Suppressor macrophage treated with lipopolysaccharide for 4 hours (primary cell): ENCODE data around the gene SCARB1.

Experiments
- DNase-seq: peaks from one replicate; pipeline ENCODE4 v3.0.0-alpha.2; 2020

Gene SCARB1

DNA sequence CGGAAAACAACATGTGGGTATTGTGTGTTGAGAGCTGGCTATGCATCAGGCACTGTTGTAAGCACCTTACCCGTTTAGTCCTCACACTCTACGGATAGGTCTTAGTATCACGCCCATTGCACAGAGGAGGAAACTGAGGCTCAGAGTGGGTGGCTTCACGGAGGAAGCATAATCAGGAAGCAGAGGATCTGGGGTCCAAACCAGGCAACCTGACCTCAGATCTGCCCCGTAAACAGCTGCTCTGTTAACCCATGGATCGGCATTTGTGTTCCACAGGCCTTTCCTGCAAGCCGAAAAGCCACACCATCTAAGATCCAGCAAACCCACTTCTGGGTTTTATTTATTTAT is 107.9 kb downstream of the SCARB1 start:
- no peak for DNase-seq

DNA sequence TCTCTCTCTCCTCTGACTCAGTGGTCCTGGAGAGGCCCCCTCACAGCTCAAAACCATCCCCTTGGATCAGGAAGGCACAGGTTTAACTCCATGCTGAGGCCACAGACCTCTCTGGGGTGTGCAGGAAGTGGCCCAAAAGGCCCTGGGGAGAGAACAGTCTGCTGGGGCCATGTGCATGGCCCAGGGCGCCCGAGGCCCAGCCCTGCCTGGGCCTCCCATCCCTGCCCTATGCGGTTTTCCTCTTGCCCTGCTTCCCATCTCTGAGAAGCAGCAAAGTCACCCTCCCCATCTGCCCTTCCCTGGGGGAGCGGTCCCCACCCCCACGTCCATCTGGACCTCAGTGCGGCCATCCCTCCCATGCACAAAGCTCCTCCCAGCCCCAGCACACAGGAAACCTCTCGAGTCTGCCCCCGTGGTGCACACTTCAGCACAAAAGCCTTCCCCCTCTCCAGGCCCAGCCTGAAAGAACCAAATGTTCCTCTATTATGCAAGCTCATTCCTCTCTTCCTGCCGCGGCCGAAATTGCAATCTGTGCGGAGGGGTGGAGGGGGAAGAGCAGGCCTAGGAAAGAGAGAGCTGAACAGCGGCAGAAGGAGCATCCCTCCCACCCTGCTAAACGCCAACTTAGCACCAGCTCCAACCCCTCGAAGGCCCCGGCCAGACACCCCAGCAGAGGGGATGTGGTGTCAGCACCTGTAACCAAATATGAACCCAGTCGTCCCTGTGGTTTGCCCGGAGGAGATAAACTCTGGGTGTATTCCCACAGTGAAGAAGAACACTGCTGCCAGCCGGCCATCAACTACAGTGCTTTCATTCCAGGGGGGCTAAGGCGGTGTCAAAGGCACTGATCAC is 108.5 kb downstream of the SCARB1 start:
- DNase-seq, result peak; percentile 88

DNA sequence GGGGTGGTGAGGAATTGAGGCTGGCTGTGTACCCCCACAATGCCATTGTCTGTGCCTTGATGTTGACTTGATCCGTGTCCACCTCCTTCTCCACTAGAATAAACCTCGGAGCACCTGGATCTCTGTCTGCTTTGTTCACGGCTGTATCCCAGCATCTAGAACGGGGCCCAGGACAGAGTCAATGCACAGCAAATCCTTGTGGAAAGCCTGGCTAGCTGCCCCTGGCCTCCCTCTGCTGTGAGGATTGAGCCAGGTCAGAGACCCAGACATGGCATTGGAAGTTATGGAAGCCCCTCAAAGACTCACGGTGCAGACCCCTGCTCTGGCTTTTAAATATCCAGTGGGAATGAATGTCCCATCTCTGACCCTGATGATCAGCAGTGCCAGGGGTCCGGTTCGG is 109.2 kb downstream of the SCARB1 start:
- no peak for DNase-seq

DNA sequence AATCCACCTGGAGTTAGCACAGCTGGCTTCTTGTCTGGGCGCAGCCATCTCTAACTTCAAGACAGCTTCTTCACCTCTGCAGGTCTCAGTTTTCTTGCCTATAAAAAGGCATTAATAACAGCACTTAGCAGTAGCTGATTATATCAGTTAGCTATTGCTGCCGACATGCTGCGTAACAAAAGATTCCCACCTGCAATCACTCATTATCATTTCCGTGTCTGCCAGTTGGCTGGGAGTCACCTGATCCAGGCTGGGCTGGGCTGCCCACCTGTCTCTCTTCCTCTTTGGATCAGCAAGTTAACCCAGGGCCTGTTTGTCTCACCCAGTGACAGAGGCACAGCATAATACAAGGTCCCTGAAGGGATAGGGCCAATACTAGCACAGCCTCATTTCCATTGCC is 109.7 kb downstream of the SCARB1 start:
- no peak for DNase-seq

DNA sequence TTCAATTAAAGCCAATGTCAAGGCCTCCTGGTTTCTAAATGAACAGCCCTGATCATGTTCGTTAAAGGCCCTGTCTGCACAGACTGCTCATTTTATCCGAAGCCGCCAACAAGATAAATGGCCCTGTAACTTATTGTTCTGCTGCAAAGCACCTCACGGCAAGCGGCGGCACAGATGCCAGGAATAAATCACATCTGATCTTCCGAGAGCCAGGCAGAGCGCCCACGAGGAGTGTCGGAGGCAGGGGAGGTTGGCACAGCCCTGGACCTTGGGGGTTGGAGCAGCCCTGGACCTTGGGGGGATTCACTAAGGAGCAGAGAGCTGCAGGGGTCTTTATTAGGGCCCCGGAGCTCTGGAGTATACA is 110.5 kb downstream of the SCARB1 start:
- DNase-seq, result no peak

DNA sequence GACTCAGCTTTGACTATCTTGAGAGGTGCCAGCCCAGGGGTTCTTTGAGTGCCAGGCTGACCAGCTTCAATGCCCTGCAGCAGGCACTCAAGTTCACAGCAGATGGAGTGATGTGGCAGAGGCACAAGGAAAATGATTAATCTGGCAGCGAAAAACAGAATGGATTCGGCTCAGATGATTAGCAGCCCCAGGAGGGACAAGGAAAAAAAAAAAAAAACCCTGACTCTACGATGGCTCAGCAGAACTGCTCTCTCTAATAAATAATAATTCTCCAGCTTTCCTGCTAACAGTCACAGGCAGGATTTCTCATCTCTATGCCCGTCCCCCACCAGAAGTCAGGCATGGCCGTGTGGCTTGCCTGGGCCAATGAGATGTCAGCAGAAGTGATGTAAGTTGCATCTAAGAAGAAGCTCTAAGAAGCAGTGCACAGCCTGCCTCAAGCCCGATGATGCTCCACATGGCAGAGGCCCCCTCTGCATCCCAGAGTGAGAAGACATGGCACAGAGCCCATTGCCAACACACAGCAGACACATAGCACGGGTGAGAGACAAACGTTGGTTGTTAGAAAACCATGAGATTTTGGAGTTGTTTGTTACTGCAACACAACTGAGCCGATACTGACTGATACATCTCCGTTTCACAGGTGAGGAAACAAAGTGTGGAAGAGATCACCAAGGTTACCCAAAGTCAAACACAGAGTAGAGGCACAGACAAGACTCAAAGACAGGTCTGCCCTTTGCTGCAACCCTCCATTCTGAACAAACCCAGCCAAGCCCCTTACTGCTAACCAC is 111.0 kb downstream of the SCARB1 start:
- DNase-seq, result peak; percentile 42

DNA sequence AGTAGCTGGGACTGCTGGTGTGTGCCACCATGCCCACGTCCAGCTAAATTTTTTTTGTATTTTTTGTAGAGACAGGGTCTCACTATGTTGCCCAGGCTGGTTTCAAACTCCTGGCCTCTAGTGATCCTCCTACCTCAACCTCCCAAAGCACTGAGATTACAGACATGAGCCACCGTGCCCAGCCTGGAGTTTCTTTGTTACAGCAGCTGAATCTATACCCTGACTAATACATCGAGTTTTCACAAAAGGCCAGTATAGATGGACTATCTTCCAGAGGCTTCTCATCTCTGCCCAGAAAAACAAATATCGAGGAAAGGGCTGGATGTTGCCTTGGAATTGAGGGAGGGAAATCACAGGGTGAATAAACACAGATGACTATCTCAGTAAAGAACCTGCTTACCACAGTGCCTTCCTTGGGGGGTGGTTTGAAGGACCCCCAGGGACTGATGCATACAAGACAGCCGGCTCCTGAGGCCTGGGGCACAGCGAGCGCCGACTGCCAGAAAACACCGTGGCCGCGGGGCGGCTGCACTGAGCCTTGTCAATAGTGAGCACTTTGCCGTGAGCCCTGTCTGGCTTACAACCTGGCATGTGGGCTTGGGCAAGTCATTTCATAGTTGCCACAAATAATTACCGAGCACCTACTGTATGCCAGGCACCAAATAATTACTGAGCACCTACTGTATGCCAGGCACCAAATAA is 111.9 kb downstream of the SCARB1 start:
- DNase-seq, result no peak

DNA sequence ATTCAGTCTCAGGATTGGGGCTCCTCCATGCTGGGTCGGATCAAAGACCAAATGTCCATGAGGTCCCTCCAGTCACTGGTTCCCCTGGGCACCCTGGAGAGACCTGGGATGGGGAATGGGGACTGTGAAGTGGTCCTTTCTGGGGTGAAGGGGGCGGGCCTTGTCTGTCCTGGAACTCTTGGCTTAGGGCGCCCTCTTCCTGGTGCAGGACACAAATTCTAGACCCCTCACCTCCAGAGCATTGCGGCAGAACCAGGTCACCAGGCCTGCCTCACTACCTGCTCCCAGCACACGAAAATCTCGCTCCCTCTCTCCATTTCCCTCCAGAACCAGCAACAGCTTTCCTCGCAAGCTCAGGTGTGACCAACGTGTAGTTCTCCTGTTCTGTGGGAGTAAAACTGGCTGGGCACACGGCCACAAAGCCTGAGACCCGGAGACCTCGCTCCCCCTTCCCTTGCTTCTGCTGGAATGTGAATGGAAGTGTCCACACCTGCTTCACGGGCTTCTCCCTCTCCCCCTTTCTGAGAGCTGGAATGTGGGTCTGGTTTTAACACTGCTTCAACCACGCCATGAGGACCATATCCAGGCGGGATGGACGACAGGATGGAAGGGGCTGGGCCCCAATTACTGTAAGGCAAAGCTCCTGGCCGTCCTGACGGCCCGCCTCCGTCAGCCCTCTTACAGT is 112.7 kb downstream of the SCARB1 start:
- DNase-seq, result no peak

DNA sequence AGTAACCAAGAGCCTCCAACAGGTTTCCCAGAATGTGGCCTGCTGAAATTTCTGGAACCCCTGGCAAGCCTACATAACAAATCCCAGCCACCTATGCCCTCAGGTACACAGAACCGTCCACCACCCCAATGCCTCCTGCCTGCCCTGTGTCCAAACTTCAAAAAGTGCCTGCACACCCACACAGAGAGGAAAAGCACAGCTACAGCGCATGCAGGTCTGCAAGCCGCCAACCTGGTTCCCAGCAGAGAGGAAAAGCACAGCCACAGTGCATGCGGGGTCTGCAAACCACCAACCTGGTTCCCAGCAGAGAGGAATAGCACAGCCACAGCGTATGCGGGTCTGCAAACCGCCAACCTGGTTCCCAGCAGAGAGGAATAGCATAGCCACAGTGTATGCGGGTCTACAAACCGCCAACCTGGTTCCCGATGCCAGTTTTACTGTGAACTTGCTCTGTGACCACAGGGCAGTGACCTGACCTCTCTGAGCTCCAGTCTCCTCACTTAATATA is 113.5 kb downstream of the SCARB1 start:
- DNase-seq, result no peak

DNA sequence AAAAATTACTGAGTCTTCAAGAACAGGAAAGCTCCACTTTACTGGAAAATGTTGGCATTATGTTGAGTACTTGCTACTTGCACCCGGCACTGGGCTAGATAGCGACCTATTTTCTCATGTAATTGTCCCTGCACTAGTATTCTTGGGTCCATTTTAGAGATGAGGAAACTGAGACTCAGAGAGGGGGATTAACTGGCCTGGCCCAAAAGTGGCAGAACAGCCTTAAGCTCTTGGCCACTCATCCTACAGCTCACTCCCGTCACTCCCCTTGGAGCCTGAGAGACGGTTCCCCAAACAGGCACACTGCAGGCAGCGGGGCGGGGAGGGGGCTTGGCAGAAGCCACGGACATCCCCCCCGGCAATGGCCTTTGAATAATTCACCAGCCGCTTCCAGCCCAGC is 113.9 kb downstream of the SCARB1 start:
- no peak for DNase-seq

DNA sequence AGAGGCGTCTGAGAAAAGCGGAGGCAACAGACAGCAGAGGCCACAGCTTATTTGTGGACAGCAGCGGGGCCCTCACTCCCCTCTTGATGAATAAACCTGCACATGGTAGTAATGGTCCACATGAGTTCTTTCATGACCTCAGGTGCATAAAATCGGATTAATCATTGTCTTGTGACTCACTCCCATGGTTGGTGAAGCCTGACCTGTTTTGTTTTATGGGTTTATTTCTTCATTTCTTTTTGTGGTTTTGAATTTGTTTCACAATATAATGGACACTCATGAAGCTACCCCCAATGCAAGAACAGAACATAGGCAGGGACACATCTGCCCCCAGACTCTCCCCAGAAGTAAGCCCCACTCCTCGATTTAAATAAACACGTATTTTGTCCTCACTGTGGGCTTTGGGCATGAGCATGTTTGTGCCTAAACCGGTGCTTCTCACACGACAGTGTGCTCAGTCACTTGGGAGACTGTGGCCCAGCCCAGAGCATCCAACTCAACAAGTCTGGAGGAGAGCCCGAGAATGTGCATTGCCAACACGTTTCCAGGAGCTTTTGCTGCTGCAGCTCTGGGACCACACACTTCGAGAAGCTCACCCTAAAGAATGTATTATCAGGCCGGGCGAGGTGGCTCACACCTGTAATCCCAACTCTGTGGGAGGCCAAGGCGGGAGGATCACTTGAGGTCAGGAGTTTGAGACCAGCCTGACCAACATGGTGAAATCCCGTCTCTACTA is 116.1 kb downstream of the SCARB1 start:
- peak; percentile 58 for DNase-seq

DNA sequence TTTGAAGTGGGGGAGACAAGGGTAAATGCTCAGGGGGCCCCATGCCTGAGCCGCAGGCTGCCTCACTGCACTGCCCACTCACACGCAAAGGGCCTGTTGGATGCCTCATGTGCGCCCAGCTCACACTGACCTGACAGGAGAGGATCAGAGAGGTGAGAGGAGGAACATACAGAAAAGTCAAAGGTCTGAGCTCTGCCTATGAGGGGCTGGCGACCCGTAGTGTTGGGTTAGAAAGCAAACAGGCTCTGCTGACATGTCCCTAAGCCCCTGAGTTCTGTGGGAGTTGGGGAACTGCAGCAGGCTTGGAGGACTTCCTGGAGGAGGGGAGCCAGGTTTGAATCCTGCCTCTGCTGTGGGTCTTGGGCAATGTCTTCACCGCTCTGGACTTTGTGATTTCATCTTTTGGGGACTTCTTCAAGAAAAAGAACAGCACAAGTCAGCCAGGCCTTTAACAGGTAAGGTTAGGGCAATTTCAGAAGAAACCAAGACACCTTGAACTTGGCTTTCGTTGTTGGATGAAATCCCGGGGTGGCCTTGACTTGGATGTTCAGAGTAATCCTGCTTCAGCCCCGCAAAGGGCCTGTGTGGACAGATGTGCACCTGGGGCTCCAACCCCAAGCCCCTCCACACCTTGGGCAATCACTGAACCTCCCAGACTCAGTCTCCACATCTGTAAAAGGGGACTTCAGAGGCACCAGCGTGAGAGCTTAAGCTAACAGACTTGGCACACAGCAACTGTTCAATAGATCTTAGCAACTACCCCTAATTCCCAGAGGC is 116.8 kb downstream of the SCARB1 start:
- no peak for DNase-seq

DNA sequence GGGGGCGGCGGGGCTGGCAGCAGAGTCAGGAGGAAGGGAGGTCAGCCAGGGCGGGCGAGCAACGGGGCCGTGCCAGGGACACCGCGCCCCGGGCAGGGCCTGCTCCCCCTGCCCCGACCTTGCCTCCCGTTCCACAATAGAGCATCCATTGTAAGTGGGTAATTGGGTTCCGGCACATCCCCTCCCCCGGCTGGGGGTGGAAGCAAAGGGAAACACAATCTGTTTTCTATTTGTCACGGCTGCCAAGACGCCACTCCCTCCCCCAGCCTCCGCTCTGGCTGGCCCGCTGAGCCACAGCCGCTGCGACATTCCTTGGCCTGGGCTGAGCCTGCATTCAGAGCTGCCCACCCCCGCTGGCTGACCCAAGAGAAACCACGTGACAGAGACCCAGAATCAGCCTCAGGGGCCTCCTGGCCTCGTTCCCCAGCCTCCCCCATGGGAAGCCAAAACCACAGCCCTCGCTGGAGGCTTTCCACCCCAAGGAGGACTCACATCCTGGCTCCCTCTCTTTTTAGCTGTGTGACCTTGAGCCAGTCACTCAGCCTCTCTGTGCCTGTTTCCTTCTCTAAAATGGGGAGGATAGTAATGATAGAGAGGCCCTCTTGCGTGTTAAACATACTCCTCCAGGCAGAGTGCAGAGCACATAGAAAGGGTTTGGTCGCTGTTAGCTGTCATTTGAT is 117.6 kb downstream of the SCARB1 start:
- peak; percentile 85 for DNase-seq

DNA sequence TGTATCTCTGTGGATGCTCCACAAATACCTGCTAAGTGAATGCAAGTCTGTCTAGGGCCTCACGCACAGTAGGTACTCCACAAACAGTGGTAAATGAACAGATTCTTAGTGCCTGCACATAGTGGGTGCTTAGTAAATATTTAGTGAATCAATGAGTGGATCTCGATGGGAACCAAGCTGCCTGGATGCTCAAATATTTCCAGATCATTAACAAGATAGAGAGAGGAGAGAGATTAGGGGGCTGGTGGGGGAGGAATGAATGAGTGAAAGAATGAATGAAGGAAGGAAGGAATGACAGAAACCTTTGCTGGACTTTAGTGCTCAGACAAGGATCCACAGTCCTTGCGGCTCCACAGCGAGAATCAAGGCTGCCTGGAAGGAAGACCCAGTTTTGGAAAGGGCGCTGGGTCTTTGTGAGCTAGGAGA is 118.2 kb downstream of the SCARB1 start:
- DNase-seq, result no peak

DNA sequence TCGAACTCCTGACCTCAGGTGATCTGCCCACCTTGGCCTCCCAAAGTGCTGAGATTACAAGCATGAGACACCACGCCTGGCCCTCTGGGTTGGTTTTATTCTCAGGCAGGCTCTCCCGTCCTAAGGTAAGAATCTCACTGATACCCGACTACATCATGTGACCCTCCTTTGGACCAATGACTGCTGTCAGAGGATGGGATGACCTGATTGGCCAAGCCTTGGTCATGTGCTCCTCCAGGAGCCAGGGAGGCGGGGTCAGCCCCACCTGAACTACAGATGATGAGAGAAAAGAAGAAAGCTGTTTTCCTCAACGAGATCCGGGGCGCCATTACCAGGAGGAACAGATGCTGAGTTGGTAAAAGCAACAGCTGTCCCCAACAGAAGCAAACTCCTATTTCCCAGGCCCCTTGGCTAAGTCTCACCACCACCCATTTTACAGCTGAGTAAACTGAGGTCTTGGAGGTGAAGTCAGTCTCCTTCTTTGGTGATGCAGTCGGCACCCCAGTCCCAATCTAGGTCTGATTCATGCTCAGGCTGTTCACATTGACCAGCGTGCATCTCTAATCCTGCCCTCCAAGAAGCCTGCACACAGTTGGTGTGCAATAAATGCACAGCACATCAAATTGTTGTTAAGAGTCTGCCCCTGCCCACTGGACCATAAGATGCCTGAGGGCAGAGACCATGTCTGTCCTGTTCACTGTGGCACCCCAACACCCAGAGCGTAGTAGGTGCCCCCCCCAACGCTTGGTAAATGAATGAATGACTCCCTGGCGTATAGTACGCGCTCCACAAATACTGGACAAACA is 118.8 kb downstream of the SCARB1 start:
- no peak for DNase-seq

DNA sequence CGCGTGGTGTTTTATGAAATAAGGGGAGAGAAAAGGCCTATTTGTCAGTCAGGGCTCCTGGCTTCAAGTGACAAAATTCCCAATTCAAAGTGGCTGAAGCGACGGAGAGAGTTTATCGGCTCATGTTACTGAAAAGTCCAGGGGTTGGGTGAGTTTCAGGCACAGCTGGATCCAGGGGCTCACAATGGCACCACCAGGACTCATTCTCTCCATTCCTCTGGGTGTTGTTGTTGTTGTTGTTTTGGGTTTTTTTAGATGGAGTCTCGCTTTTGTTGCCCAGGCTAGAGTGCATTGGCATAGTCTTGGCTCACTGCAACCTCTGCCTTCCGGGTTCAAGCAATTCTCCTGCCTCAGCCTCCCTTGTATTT is 119.4 kb downstream of the SCARB1 start:
- no peak for DNase-seq

DNA sequence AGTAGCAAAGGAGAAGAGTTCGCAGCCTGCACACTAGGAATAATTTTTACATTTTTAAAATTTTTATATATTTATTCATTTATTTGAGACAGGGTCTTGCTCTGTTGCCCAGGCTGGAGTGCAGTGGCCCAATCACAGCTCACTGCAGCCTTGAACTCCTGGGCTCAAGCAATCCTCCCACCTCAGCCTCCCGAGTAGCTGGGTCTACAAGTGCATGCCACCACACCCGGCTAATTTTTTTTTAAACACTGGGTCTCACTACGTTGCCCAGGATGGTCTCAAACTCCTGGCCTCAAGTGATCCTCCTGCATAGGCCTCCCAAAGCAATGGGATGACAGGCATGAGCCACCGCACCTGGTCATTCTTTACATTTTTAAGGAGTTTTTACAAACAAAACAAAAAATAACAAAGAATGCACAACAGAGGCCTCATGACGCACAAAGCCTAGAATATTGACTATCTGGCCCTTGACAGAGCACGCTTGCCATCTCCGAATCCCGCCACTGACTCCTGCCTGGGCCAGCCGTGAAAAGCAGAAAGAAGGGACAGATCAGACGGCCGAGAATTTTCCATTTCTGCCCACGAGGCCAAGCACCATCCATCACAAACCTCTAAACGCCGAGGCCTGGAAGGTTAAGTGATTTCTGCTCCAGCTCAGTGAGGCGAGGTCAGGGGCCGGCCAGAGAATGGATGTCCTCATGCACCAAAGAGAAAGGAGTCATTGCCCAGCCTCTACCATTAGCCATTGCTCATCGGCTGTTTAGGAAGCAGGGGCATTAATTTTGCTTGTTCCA is 120.0 kb downstream of the SCARB1 start:
- no peak for DNase-seq

DNA sequence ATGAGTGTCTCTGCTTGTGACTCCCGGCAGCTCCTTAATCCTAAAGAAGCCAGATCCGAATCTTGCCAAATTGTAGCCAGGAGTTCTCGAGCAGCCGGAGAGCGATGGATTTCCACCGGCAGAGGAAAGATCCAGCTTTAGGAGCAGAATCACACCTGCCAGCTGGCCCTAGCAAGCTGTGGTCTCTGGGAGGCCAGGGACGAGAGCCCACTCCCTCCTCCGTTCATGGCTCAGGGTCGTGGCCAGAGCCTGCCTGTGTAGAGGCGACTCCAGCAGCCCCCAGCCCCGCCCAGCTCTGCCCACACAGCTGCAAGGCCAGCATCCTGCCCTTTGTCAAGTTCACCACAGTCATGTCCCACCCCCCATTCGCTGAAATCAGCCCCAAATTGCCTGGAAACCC is 121.0 kb downstream of the SCARB1 start:
- DNase-seq, result no peak

DNA sequence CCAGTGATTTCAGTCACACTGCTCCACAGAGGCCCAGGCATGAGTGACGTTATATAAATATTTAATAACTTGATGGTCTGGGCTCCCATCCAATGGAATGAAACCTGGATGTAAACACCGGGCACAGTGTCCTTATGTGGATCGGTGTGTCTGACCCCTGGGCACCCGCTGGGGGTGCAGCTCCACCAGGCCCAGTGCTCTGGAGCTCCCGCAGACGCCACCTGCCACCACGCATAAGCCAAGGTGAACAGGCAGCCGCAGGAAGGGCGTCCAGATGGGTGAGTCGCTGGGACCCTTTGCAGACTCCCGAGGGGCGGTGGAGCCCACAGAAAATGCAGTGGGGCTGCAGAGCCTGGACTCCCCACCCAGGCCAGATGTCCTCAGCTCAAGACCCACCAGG is 121.6 kb downstream of the SCARB1 start:
- no peak for DNase-seq
